Subcutaneous abdominal adipose tissue (tissue), 5 donors: ENCODE data around the gene EPB41L2.
A peak's percentile ranks its signal among the peaks of the same experiment; 100 is the strongest.

ENCODE experiments used
- H3K27ac ChIP-seq: one replicate; pipeline ENCODE4 v1.7.0; 2013; ENCODE audit warnings: low read depth, mild to moderate bottlenecking, inconsistent platforms, low read length, moderate library complexity
- H3K27me3 ChIP-seq, 5 donors: one replicate each; pipeline ENCODE4 v1.7.0; 2013; ENCODE audit warnings: low read length in 5 of 5, inconsistent platforms in 1 of 5; ENCODE audit not compliant: control insufficient read depth in 5 of 5, insufficient read depth in 4 of 5
- H3K36me3 ChIP-seq, 5 donors: one replicate each; pipeline ENCODE4 v1.7.0; 2013; ENCODE audit warnings: low read length in 5 of 5; ENCODE audit not compliant: control insufficient read depth in 5 of 5, insufficient read depth in 5 of 5
- H3K4me1 ChIP-seq, 5 donors: one replicate each; pipeline ENCODE4 v1.7.0; 2013; ENCODE audit warnings: low read length in 5 of 5, mild to moderate bottlenecking in 3 of 5, moderate library complexity in 1 of 5; ENCODE audit not compliant: control insufficient read depth in 5 of 5, insufficient read depth in 5 of 5
- H3K4me3 ChIP-seq, 5 donors: one replicate each; pipeline ENCODE4 v1.7.0; 2013; ENCODE audit warnings: low read length in 5 of 5, low read depth in 1 of 5
- H3K9ac ChIP-seq, 5 donors: one replicate each; pipeline ENCODE4 v1.7.0; 2013; ENCODE audit warnings: low read length in 5 of 5, mild to moderate bottlenecking in 4 of 5, moderate library complexity in 3 of 5
- H3K9me3 ChIP-seq, 5 donors: one replicate each; pipeline ENCODE4 v1.7.0; 2013; ENCODE audit warnings: low read length in 5 of 5; ENCODE audit not compliant: control insufficient read depth in 5 of 5
- donor health status: healthy.
- donor health status: healthy.
- donor health status: healthy.
- donor health status: healthy.
- donor health status: healthy.

The EPB41L2 gene

DNA sequence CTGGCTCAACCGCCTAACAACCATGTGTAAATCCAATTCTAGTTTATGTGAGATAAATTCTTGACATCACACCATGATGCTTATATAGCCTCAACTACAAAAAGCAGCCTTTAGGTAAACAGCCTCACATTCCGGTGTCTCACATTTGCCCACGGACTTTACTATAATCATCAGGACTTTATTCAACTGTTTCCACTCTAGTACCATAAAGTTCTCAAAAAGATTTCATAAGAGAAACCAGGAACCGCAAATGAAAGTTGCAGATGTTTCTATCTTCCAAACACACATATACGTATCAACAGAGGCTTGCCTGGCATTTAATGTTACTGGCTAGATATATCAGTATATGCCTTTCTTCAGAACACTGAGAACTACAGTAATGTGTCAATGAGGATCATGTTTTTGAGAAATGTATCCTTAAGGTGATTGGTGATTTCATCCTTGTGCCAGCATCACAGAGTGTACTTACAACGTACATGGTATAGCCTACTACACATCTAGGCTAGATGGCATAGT is 80.0 kb downstream of the EPB41L2 start:
- peaks cover 0 to 4% (median 0%) of the 10 kb centered on the region in 5 donors for H3K9me3 ChIP-seq
- H3K27me3 ChIP-seq = no peaks in the 10 kb centered on the region
- H3K4me3 ChIP-seq = no peak overlapping the region
- no peaks in the 10 kb centered on the region for H3K36me3 ChIP-seq
- no peak overlapping the region for H3K27ac ChIP-seq
- peaks cover 0 to 19% (median 17%) of the 10 kb centered on the region in 5 donors for H3K4me1 ChIP-seq
- H3K9ac ChIP-seq = no peak overlapping the region

DNA sequence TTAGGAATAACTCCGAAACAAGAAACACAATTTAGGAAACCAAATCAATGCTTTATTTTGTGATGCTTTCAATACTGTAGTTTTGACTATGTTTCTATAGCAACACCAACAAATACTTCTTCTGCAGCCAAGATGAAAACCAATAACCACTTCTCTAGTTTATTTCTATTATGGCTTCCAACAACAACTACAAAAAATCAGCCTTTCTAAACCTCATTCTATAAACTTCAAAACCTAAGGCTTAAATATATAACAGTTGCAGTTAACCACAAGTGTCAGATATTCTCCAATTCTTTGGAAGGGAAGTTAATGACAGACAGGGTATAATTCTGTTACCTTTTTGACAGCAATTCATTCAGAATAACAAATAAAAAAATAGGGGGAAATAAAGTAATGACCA is 80.9 kb downstream of the EPB41L2 start:
- Histone ChIP-seq H3K27me3 (no peaks in the 10 kb centered on the region), H3K27ac (no peak overlapping the region), H3K4me1 (peaks cover 0 to 19% (median 12%) of the 10 kb centered on the region in 5 donors), H3K9ac (no peak overlapping the region), H3K36me3 (no peaks in the 10 kb centered on the region), H3K4me3 (no peak overlapping the region), H3K9me3 (peaks cover 0 to 4% (median 0%) of the 10 kb centered on the region in 5 donors)

DNA sequence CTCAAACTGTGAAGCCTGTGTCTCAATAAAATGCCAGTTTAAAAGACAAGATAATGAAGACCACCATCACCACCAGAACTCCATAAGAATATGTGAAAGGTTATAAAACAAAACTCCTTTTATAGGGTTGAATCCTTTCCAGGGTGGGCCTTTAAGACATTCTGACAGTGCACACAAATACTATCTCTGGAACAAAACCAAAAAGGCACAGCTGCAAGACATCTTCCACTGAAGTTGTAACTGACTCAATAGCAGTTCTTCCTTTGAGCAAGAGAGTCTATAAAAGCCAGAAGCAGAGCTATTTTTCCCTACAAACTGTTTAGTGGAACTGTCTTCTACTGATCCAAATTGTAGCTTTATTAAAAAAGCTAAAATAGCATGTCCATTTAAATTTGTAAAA is 81.6 kb downstream of the EPB41L2 start:
- no peaks in the 10 kb centered on the region for H3K36me3 ChIP-seq
- H3K4me1 ChIP-seq = peaks cover 0 to 19% (median 12%) of the 10 kb centered on the region in 5 donors
- no peak overlapping the region for H3K9ac ChIP-seq
- H3K27me3 ChIP-seq = no peaks in the 10 kb centered on the region
- H3K4me3 ChIP-seq = no peak overlapping the region
- peaks cover 0 to 4% (median 0%) of the 10 kb centered on the region in 5 donors for H3K9me3 ChIP-seq
- H3K27ac ChIP-seq = no peak overlapping the region

DNA sequence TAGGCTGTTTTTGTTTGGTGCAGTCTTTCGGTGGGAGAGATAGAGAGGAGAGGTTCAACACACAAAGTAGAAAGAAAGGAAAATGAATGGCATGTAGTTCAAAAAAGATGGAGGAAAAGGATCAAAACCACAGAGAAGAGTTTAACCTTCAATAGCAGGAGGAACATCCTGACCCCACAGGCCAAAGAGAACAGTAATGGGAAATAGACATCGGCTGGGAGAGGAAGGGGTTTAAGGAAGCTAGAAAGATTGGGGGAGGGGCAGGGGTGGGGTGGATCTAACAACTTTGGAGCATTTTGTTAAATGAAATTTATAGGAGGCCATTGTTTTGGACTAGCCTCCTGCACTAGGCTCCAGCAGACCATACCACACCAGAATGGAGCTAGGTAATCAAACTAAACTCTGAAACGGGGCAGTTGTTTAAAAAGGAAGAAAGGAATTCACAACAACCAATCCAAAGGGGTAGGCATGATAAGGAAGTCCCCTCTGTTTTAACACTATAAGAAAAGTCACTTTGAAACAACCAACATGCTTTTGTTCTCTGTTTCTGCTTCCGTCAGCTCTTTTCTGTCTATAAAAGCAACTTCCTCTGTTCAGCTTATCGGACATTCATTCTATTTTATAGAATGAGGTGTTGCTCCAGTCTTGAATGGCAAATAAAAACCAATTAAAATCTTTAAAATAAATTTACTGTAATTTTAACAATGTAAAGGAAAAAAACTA is 82.6 kb downstream of the EPB41L2 start:
- no peaks in the 10 kb centered on the region for H3K27me3 ChIP-seq
- no peaks in the 10 kb centered on the region for H3K36me3 ChIP-seq
- no peak overlapping the region for H3K9ac ChIP-seq
- H3K9me3 ChIP-seq = peaks cover 0 to 4% (median 0%) of the 10 kb centered on the region in 5 donors
- H3K4me1 ChIP-seq = peaks cover 0 to 19% (median 12%) of the 10 kb centered on the region in 5 donors
- H3K27ac ChIP-seq = peak overlapping the region; percentile 2
- no peak overlapping the region for H3K4me3 ChIP-seq

DNA sequence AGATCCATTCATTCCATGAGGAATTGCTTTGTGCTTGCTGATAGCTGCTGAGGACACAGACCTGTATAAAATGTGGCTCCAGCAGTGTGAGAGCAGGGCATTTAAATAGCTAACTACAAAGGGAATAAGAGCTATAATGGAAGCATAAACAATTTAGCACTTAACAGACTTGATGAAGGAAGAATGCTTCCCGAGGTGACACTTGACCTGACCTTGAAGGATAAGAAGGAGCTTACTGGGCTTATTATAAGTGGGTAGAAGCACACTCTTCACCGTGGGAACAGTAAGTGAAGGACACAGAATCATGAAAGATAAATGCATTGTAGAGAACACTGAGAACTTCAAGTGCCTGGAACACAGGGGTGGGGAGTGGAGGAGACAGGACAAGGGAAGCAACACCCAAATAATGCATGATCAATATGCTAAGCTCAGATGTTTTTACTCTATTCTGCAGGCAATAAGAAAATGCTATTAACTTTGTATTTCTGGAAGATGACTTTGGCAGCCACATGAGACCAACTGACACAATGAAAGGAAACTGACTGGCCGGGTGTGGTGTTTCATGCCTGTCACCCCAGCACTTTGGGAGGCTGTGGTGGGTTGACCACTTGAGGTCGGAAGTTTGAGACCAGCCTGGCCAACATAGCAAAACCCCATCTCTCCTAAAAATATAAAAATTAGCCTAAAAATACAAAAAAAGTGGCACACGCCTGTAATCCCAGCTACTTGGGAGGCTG is 84.2 kb downstream of the EPB41L2 start:
- H3K36me3 ChIP-seq = no peaks in the 10 kb centered on the region
- no peak overlapping the region for H3K9ac ChIP-seq
- no peak overlapping the region for H3K27ac ChIP-seq
- H3K4me1 ChIP-seq = peaks cover 0 to 19% (median 12%) of the 10 kb centered on the region in 5 donors
- H3K27me3 ChIP-seq = no peaks in the 10 kb centered on the region
- H3K9me3 ChIP-seq = no peaks in the 10 kb centered on the region
- no peak overlapping the region for H3K4me3 ChIP-seq

DNA sequence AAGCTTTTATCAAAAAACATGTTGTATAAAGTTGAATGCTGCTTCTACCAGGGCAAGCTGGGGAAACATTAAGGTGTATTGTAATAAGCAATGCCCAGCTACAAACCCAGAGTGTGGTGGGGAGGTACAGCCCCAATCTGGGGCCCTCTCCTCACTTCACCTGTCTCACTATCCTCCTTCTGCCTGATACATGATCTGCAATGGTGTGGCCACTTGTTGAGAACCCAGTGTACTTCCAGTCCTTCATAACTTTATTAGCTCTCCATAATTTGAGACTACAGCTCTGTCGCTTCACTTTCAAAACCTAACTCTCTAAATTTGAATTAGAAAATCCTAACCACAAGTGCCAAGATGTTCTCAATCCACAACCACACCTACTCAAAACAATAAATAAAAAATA is 84.9 kb downstream of the EPB41L2 start:
- Histone ChIP-seq H3K9me3 (no peaks in the 10 kb centered on the region), H3K36me3 (no peaks in the 10 kb centered on the region), H3K27me3 (no peaks in the 10 kb centered on the region), H3K27ac (peak overlapping the region; percentile 16), H3K4me3 (no peak overlapping the region), H3K4me1 (peaks cover 0 to 19% (median 12%) of the 10 kb centered on the region in 5 donors), H3K9ac (no peak overlapping the region)

DNA sequence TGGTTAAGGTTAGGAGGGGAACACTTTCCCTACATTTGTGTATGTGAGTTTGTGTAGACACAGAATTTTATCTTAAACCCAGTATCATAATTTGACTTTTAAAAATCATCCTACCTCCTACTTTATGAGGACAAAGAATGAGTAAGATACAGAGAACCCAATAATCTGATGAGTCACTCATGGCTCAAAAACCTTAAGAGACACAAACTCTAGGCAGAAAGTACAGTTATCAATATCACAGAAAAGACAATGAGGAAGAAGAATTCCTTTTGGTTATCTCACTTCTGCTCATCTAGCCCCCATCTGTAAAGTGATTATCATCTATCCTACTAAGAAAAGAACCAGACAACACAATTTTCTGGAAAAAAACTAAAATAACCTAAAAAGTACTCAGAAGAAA is 87.7 kb downstream of the EPB41L2 start:
- H3K4me3 ChIP-seq = no peak overlapping the region
- H3K27me3 ChIP-seq = no peaks in the 10 kb centered on the region
- no peaks in the 10 kb centered on the region for H3K36me3 ChIP-seq
- no peak overlapping the region for H3K9ac ChIP-seq
- no peaks in the 10 kb centered on the region for H3K9me3 ChIP-seq
- peaks cover 0 to 21% (median 11%) of the 10 kb centered on the region in 5 donors for H3K4me1 ChIP-seq
- no peak overlapping the region for H3K27ac ChIP-seq

DNA sequence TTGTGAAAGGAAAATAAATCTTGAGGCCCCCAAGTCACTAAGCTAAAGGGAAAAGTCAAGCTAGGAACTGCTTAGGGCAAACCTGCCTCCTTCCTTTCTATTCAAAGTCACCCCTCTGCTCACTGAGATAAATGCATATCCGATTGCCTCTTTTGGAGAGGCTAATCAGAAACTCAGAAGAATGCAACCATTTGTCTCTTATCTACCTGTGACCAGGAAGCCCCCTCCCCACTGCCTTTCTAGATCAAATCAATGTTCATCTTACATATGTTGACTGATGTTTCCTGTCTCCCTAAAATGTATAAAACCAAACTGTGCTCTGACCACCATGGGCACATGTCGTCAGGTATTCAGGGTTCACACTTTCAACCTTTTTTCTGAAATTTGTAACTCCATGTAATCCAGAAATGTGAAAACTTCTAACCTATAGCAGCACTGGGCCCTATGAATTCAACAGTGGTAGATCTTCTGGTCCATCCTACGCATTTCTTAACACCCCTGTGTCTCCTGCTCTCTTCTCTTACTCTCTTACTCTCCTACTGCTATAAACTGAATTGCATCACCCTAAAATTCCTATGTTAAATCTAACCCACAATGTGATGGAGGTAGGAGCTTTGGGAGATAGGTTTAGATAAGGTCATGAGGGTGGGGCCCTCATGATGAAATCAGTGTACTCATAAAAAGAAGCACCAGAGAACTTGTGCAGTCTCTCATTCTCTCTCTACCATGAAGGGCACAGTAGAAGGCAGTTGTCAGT is 89.3 kb downstream of the EPB41L2 start:
- H3K9me3 ChIP-seq = no peaks in the 10 kb centered on the region
- no peaks in the 10 kb centered on the region for H3K36me3 ChIP-seq
- peaks cover 0 to 23% (median 19%) of the 10 kb centered on the region in 5 donors for H3K4me1 ChIP-seq
- no peak overlapping the region for H3K4me3 ChIP-seq
- no peak overlapping the region for H3K9ac ChIP-seq
- H3K27ac ChIP-seq = no peak overlapping the region
- H3K27me3 ChIP-seq = no peaks in the 10 kb centered on the region

DNA sequence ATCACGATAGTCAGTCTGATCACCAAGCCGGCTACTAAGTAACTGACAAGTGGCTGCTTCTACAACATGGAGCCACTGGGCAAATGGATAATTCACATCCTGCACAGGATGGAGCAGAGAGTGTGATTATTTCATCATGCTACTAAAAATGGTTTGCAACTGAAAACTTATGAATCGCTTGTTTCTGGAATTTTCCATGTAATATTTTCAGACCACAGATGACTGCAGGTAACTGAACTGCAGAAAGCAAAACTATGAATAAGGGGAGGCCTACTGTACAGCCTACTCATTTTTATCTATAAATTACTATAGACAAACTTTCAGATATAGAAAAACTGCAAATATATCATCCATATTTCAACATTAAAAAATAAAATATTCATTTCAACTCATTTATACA is 91.5 kb downstream of the EPB41L2 start:
- no peaks in the 10 kb centered on the region for H3K9me3 ChIP-seq
- H3K4me1 ChIP-seq = peaks cover 0 to 41% (median 37%) of the 10 kb centered on the region in 5 donors
- H3K9ac ChIP-seq = no peak overlapping the region
- H3K27ac ChIP-seq = no peak overlapping the region
- H3K4me3 ChIP-seq = no peak overlapping the region
- H3K27me3 ChIP-seq = no peaks in the 10 kb centered on the region
- no peaks in the 10 kb centered on the region for H3K36me3 ChIP-seq
